ENCODE results near the gene TGFB2.

TGFB2 gene

GRCh38 chr1:218302155-218302554 lies 43.0 kb upstream of the TGFB2 start:
- no peak for DNase-seq (ENCODE audit: low read depth)
- H3K4me3 ChIP-seq (ENCODE audit: low read length): no peak overlapping the region
- no peak for TF ChIP-seq CTCF (conservative IDR thresholded peaks at IDR 0.05; ENCODE audit: low read length)

- no peak for TF ChIP-seq CTCF (conservative IDR thresholded peaks at IDR 0.05; ENCODE audit: low read length)
- H3K4me3 ChIP-seq (ENCODE audit: low read length): no peak overlapping the region
- no peak for DNase-seq (ENCODE audit: low read depth)
These were observed 41.8 kb upstream of the TGFB2 start for GRCh38 chr1:218303176-218303879.

- TF ChIP-seq CTCF (conservative IDR thresholded peaks at IDR 0.05; ENCODE audit: low read length): no peak
- no peak overlapping the region for H3K4me3 ChIP-seq (ENCODE audit: low read length)
- DNase-seq (ENCODE audit: low read depth): no peak
These were observed 40.7 kb upstream of the TGFB2 start for GRCh38 chr1:218304281-218305039.

- TF ChIP-seq CTCF (conservative IDR thresholded peaks at IDR 0.05; ENCODE audit: low read length): no peak
- H3K4me3 ChIP-seq (ENCODE audit: low read length): no peak overlapping the region
- DNase-seq (ENCODE audit: low read depth): no peak
These were observed 39.6 kb upstream of the TGFB2 start for GRCh38 chr1:218305472-218306064.

GRCh38 chr1:218312509-218312908 lies 32.6 kb upstream of the TGFB2 start:
- H3K4me3 ChIP-seq (ENCODE audit: low read length): no peak overlapping the region
- no peak for TF ChIP-seq CTCF (conservative IDR thresholded peaks at IDR 0.05; ENCODE audit: low read length)
- no peak for DNase-seq (ENCODE audit: low read depth)

- H3K4me3 ChIP-seq (ENCODE audit: low read length): no peak overlapping the region
- TF ChIP-seq CTCF (conservative IDR thresholded peaks at IDR 0.05; ENCODE audit: low read length): no peak
- DNase-seq (ENCODE audit: low read depth): no peak
These were observed 30.8 kb upstream of the TGFB2 start for GRCh38 chr1:218314316-218314715.

Data from AG10803 (cell line).